Activated naive CD4-positive, alpha-beta T cell treated with anti-CD3 and anti-CD28 coated beads, Interleukin-2, amount 50 U/mL, for 24 hours (primary cell): Measurements from ENCODE around the gene TMEM184A.
"Not testable (repeated sequence)": the region's sequence is repeated elsewhere in the genome, so short reads cannot be mapped to it uniquely, and the experiment has no call there.

Experiments
- H3K27ac Mint-ChIP-seq: one replicate; pipeline ENCODE4 v1.8.0; 2021; ENCODE audit warnings: mild to moderate bottlenecking, mixed read lengths
- H3K27me3 Mint-ChIP-seq: one replicate; pipeline ENCODE4 v1.8.0; 2021; ENCODE audit warnings: mixed read lengths
- H3K36me3 Mint-ChIP-seq: one replicate; pipeline ENCODE4 v1.8.0; 2021; ENCODE audit warnings: mixed read lengths
- H3K4me1 Mint-ChIP-seq: one replicate; pipeline ENCODE4 v1.8.0; 2021; ENCODE audit warnings: mixed read lengths
- H3K4me3 Mint-ChIP-seq: one replicate; pipeline ENCODE4 v1.8.0; 2021; ENCODE audit warnings: mild to moderate bottlenecking, mixed read lengths
- H3K9me3 Mint-ChIP-seq: one replicate; pipeline ENCODE4 v1.8.0; 2021; ENCODE audit warnings: mixed read lengths

Gene TMEM184A

DNA sequence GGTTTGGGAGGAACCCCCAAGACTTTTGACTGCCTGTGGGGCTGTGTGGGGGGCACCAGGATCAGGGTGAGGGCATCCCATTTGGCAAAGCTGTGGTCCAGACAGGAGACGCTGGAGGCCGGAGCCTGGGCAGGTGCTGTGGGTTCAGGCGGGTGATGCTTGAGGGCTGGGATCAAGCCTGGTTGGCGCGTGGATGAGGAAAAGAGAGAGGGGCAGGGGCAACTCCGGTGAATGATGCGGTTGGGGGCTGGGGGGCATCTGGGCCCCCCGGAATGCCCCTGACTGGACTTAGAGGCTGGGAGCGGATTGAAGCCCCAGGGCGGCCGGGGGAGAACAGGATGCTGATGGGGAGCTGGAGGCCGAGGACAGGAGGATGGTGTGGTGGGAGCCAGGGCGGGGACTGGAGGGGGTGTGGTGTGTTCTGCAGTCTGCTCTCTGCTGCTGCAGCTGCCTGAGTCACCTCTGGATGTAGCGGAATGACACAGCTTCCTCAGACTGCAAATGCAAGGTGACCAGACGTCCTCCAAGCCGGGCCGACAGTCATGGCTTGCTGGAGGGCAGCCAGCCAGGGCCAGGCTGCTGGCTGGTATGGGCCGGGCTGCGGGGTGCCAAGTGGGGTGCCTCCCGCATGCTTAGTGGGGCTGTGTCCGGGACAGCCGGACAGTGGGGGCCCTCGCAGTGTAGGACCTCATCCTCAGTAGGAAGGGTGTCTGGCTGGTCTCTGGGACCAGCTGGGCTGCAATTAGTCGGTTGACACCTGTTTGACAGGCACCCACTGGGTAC is 22.3 kb downstream of the TMEM184A start:
- H3K27ac Mint-ChIP-seq: peak overlapping the region; percentile 96
- H3K4me3 Mint-ChIP-seq: peak overlapping the region; percentile 91
- peaks cover 24% of the 10 kb centered on the region for H3K4me1 Mint-ChIP-seq
- H3K36me3 Mint-ChIP-seq: peaks cover 2% of the 10 kb centered on the region
- H3K9me3 Mint-ChIP-seq: no peaks in the 10 kb centered on the region
- H3K27me3 Mint-ChIP-seq: no peaks in the 10 kb centered on the region

DNA sequence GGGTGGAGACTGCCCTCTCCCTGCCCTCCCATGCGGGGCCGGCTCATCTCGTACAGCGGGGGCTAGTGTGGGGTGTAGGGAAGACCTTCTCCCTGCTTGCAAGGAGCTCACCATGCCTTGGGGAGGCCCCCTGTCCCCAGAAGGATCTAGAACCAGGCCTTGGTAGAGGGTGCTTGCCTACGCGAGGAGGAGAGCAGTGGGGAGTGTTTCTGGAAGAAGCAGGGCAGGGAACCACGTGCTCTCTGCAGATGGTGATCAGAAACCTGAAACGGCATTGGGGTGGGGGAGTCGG is 22.8 kb downstream of the TMEM184A start:
- H3K36me3 Mint-ChIP-seq: peaks cover 2% of the 10 kb centered on the region
- H3K27ac Mint-ChIP-seq: peak overlapping the region; percentile 96
- H3K4me3 Mint-ChIP-seq: peak overlapping the region; percentile 91
- no peaks in the 10 kb centered on the region for H3K9me3 Mint-ChIP-seq
- H3K4me1 Mint-ChIP-seq: peaks cover 24% of the 10 kb centered on the region
- H3K27me3 Mint-ChIP-seq: no peaks in the 10 kb centered on the region

DNA sequence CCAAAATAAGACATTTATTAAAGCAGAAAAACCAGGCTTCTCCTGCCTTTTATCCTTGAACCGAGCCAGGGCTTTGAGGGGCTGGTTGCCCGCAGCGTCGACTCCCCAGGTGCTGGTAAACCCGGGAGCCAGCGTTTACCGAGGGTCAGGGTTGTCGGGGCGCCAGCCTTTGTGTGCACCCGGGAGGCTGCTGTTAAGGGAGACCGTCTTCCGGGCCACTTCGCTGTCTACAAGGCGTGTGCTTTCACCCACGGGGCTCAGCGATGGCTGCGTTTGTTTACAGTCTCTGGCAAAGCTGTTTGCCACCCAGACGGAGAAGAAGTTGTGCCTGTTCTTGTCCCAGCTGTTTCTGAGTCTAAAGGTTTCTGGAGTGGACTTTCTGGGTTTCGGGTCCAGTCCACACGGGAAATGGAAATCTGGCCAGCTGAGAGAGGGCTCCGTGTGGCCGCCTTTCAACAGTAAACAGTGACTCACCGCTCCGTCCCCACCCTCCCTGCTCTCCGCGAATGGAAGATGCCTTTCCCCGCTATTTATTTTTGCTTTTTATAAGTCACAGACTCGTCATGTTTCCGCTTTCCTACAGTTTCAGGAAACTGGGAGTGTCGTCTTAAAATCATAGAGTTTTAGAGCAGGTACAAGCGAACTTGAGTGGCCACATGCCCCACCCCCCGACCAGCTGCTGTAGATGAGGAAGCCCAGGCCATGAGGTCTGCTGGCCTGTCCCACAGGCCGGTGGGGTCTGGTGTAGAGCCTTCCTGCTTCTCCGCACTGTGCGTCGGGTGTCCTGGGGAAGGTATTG is 23.4 kb downstream of the TMEM184A start:
- Mint-ChIP-seq H3K4me1 (peaks cover 24% of the 10 kb centered on the region), H3K9me3 (no peaks in the 10 kb centered on the region), H3K4me3 (peak overlapping the region; percentile 91), H3K36me3 (peaks cover 2% of the 10 kb centered on the region), H3K27me3 (no peaks in the 10 kb centered on the region), H3K27ac (peak overlapping the region; percentile 96)

DNA sequence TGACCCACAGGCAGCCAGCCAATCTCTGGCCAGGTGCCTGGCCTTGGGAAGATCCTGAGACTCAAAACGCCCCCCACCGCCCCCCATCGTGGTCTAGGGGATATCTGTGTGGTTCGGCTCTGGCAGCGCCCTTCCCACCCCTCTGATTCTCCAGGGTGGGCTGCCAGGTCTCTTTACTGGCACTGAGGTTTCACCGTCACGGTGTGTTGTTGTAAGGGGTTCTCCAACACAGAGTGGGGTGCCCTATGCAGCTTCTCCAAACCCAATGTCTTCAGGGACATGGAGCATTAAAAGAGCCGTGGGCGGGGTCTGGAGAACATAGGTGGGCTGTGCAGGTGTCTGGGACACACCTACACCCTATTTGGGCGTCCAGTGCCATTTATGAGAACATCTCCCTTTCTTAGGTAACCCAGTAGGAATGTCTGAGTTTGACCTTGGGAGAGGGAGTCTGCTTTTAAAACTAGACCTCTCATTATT is 24.0 kb downstream of the TMEM184A start:
- H3K4me1 Mint-ChIP-seq: peaks cover 24% of the 10 kb centered on the region
- H3K36me3 Mint-ChIP-seq: peaks cover 2% of the 10 kb centered on the region
- no peaks in the 10 kb centered on the region for H3K9me3 Mint-ChIP-seq
- no peaks in the 10 kb centered on the region for H3K27me3 Mint-ChIP-seq
- H3K27ac Mint-ChIP-seq: peak overlapping the region; percentile 96
- peak overlapping the region; percentile 91 for H3K4me3 Mint-ChIP-seq

DNA sequence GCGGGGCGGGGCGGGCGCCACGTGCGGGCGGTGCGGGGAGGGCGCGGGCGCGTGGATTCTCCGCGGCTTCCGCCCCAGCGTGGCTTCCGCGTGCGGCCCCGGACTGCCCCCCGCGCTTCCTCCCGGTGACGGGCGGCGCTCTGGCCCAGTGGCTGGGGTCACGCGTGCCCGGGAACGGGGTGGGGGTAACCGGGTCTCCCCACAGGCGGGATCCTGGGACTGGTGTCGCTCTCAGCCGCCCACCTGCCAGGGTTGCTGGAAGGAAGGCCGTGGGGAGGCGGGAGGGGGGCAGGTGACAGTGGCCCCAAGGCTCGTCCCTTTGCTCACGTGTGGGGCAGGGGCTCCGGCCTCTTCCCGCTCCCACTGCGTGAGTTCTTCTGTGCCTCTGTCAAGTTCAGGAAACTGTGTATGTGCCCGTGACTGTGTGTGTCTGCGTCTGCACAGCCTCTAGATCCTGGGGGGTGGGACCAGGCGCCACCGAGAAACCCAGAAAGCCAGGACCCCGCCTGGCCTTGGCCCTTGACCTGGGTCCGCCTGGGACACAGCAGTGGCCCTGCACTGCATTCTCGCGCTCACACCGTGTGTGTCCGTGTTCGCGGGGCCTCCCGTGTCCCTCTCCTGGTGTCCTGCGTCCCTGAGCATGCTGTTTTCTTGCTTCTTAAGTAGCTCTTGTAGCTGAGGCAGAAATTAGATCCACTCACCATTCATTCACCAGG is 24.6 kb downstream of the TMEM184A start:
- H3K36me3 Mint-ChIP-seq: peaks cover under 1% of the 10 kb centered on the region
- peak overlapping the region; percentile 91 for H3K4me3 Mint-ChIP-seq
- peak overlapping the region; percentile 96 for H3K27ac Mint-ChIP-seq
- no peaks in the 10 kb centered on the region for H3K9me3 Mint-ChIP-seq
- H3K27me3 Mint-ChIP-seq: no peaks in the 10 kb centered on the region
- peaks cover 22% of the 10 kb centered on the region for H3K4me1 Mint-ChIP-seq

DNA sequence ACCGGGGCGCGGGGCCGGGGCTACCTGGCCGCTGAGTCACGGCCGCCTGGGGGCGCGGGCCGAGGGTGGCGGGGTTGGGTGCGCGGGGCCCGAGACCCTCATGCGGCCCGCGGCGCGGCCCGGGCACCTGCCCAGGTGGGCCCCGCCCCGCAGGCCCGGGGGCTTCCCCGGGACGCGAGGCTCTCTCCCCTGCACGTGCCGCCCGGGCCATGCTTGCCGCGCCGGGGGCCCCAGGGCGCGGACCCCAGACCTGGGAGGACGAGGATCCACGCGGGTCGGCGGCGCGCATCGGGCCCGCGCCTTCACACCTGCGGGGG is 25.1 kb downstream of the TMEM184A start:
- no peaks in the 10 kb centered on the region for H3K27me3 Mint-ChIP-seq
- H3K4me1 Mint-ChIP-seq: peaks cover 21% of the 10 kb centered on the region
- no peaks in the 10 kb centered on the region for H3K9me3 Mint-ChIP-seq
- no peak overlapping the region for H3K27ac Mint-ChIP-seq
- H3K36me3 Mint-ChIP-seq: no peaks in the 10 kb centered on the region
- no peak overlapping the region for H3K4me3 Mint-ChIP-seq

DNA sequence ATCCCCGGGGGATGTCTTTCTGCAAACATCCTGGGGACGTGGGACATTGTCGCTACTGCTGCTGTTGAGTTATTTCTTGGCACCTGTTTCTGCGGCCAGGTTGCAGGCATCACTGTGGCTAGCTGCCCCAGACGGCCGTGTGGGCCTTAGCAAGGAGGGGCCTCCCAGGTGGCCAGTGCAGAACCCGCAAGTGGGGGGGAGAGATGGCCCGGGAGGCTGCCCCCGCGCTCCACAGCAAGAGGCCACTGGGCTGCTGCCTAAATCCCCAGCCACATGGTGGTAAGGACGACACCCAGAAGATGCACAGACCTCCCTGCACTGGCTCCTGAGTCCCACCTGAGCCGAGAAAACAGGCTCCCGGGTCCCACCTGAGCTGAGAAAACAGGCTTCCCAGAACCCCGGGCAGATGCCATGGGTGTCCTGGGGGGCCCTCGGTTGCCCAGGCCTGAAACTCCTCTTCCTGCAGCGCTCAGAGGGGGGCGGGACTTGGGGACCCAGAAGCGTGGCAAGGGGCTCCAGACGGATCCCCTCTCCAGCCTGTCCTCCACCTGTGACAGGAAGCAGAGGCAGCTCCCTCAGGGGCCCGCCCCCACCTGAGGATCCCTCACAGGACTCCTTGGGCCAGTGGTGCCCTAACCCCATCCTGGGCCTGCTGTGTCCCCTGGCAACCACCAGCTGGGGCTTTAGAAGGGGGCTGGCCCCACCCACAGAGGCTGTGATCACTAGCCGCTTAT is 26.5 kb downstream of the TMEM184A start:
- H3K9me3 Mint-ChIP-seq: no peaks in the 10 kb centered on the region
- H3K27me3 Mint-ChIP-seq: no peaks in the 10 kb centered on the region
- no peaks in the 10 kb centered on the region for H3K36me3 Mint-ChIP-seq
- H3K4me1 Mint-ChIP-seq: peaks cover 21% of the 10 kb centered on the region
- peak overlapping the region; percentile 70 for H3K4me3 Mint-ChIP-seq
- H3K27ac Mint-ChIP-seq: peak overlapping the region; percentile 51

DNA sequence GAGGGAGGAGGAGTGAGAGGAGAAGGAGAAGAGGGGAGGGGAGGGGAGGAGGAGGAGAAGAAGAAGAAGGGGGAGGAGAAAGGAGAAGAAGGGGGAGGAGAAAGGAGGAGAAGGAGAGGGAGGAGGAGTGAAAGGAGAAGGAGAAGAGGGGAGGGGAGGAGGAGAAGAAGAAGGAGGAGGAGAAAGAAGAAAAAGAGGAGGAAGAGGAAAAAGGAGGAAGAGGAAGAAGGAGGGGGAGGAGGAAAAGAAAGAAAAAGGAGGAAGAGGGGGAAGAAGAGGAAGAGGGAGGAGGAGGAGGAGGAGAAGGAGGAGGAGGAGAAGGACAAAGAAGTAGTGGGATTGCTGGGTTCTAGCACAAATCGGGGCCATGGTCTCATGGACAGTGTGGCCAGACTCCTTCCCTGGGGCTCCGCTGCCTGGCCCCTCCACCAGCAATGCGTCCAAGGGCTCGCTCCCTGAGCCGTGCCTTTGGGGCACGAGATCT is 29.7 kb downstream of the TMEM184A start:
- Mint-ChIP-seq H3K27ac (no peak overlapping the region), H3K9me3 (no peaks in the 10 kb centered on the region), H3K4me3 (no peak overlapping the region), H3K4me1 (peaks cover 10% of the 10 kb centered on the region), H3K36me3 (no peaks in the 10 kb centered on the region), H3K27me3 (no peaks in the 10 kb centered on the region)

DNA sequence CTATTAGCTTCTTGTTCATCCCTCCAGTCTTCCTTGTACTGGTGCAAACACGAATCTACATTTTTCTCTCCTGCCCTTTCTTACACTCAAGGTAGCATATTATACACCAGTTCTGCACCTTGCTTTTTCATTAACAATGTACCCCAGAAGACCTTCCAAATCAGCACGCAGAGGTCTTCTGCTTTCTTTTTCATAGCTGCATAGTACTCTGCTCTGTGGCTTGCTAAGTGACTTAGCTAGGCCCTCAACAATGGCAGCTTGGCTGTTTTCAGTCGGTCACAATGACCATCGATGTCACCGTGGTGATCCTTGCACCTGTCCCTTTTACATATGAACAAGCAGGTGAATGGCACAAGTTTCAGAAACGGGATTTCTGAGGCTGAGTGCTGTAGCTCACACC is 30.6 kb downstream of the TMEM184A start:
- Mint-ChIP-seq H3K27me3 (no peaks in the 10 kb centered on the region), H3K36me3 (no peaks in the 10 kb centered on the region), H3K4me1 (peaks cover 12% of the 10 kb centered on the region), H3K4me3 (no peak overlapping the region), H3K9me3 (no peaks in the 10 kb centered on the region), H3K27ac (no peak overlapping the region)

DNA sequence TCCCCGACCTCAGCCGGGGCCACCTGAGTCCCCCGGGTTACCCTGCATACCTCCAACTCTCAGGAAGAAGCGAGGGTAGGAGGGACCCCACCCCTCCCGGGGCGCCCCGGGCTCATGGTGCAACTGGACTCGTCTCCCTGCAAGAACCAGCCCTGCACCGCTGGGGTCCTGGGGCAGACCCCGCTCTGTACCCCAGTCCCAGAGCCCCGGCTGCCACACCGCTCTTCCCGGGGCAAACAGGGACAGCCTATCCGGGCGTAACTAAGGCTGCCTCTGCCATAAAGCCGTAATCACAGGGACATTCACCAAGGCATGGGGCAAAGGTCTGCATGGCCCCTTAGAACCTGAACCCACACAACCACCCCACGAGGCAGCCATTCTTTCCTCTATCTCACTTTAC is 32.2 kb downstream of the TMEM184A start:
- peaks cover 4% of the 10 kb centered on the region for H3K9me3 Mint-ChIP-seq

DNA sequence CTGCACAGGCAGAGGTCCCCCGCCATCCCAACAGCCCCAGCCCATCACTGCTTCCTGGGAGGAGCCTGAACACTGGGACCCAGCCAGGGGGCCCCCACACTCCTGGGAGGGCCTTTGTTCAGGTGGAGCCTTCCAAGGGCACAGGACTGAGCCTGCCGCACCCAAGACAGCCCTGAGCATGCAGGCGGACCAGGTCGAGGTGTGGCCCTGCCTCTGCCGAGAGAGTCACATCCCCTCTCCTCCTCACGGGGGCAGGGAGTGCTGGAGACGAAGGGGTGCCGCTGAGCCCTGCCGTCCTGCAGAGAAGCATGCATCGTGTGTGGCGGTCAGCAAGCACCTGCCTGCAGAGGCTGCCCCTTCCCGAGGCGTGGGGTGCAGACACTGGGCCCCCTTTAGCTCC is 32.8 kb downstream of the TMEM184A start:
- Mint-ChIP-seq H3K27me3 (no peaks in the 10 kb centered on the region), H3K36me3 (peaks cover 6% of the 10 kb centered on the region), H3K4me1 (peaks cover 8% of the 10 kb centered on the region), H3K27ac (no peak overlapping the region), H3K9me3 (peaks cover 4% of the 10 kb centered on the region), H3K4me3 (no peak overlapping the region)

More for the DNA sequence above, 32.2 kb downstream of the TMEM184A start:
- H3K4me1 Mint-ChIP-seq: peaks cover 8% of the 10 kb centered on the region
- H3K27ac Mint-ChIP-seq: no peak overlapping the region
- no peaks in the 10 kb centered on the region for H3K27me3 Mint-ChIP-seq
- H3K4me3 Mint-ChIP-seq: no peak overlapping the region
- H3K36me3 Mint-ChIP-seq: peaks cover 6% of the 10 kb centered on the region

DNA sequence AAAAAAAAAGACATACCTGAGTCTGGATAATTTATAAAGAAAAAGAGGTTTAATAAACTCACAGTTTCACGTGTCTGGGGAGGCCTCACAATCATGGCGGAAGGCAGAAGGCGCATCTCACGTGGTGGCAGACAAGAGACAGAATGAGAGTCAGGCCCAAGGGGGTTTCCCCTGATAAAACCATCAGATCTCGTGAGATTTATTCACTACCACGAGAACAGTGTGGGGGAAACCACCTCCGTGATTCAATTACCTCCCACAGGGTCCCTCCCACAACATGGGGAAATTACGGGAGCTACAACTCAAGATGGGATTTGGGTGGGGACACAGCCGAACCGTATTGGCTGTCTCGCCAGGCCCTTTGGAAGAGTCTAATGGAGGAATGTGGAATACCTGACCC is 34.5 kb downstream of the TMEM184A start:
- Mint-ChIP-seq H3K27me3 (no peaks in the 10 kb centered on the region), H3K36me3 (peaks cover 6% of the 10 kb centered on the region), H3K4me1 (peaks cover 8% of the 10 kb centered on the region), H3K4me3 (no peak overlapping the region), H3K9me3 (peaks cover 4% of the 10 kb centered on the region), H3K27ac (no peak overlapping the region)

DNA sequence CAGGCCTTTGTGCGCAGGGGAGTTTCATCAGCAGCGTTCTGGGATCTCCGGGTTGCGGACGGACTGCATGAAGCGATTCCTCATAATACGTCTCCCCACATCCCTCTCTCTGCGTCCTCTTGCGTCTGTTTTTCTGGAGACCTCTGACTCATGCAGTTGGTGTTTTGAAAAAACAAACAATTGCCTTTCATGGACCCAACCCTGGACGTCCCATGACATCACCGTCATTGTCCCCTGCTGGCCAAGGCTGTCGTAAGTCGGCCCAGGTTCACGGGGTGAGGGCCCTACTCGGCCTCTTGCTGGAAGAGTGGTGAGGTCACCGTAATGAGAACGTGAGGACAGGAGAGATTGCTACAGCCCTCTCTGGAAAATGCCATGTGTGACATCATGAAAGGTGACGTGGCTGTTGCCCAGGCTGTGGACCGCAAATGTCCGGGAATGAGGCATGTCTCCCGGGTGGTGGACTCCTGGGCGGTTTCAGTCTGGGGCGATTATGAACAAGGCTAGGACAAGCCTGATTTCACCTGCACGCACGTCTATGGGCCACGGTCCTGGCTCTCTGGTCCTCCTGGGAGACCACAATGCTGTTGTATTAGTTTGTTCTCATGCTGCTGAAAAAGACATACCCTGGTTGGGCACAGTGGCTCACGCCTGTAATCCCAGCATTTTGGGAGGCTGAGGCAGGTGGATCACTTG is 35.3 kb downstream of the TMEM184A start:
- Mint-ChIP-seq H3K9me3 (peaks cover 4% of the 10 kb centered on the region), H3K4me3 (no peak overlapping the region), H3K36me3 (peaks cover 6% of the 10 kb centered on the region), H3K27me3 (no peaks in the 10 kb centered on the region), H3K27ac (peak overlapping the region; percentile 51), H3K4me1 (peaks cover 8% of the 10 kb centered on the region)

DNA sequence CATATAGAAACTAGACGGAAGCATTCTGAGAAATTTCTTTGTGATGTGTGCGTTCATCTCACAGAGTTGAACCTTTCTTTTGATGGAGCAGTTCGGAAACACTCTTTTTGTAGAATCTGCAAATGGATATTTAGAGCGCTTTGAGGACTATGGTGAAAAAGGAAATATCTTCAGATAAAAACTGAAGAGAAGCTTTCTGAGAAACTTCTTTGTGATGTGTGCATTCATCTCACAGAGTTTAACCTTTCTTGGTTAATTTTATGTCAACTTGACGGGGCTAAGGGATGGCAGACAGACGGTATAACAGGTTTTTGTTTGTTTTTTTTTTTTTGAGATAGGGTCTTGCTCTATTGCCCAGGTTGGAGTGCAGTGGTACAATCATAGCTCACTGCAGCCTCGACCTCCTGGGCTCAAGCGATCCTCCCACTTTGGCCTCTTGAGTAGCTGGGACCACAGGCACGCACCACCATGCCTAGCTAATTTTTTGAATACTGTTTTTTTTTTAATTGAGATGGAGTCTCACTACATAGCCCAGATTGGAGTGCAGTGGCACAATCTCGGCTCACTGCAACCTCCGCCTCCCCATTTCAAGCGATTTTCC is 36.6 kb downstream of the TMEM184A start:
- H3K27ac Mint-ChIP-seq, H3K4me1 Mint-ChIP-seq, H3K4me3 Mint-ChIP-seq, H3K27me3 Mint-ChIP-seq, H3K9me3 Mint-ChIP-seq, H3K36me3 Mint-ChIP-seq: not testable (repeated sequence)
